Vagina (tissue), 2 donors: ENCODE data around the gene ACSL3.

Experiments
- POLR2AphosphoS5 ChIP-seq, 2 donors: sonication (generic); formaldehyde crosslinking; IDR thresholded peaks; one replicate each; pipeline ENCODE4 v1.9.0; 2017; ENCODE audit warnings: antibody characterized with exemption in 2 of 2, mild to moderate bottlenecking in 2 of 2, low read depth in 1 of 2; ENCODE audit not compliant: insufficient read depth in 1 of 2
- TF ChIP-seq, protein P1 (sequence below), 3 experiments: fragments of 450-650 bp in 2 of 3; fragments of 200-600 bp in 1 of 3; sonication (generic) in 1 of 3; IDR thresholded peaks; one replicate each; pipeline ENCODE4 v1.5.1; 2017 to 2019; ENCODE audit warnings: antibody characterized with exemption in 3 of 3, mild to moderate bottlenecking in 2 of 3, moderate library complexity in 2 of 3

DNA sequence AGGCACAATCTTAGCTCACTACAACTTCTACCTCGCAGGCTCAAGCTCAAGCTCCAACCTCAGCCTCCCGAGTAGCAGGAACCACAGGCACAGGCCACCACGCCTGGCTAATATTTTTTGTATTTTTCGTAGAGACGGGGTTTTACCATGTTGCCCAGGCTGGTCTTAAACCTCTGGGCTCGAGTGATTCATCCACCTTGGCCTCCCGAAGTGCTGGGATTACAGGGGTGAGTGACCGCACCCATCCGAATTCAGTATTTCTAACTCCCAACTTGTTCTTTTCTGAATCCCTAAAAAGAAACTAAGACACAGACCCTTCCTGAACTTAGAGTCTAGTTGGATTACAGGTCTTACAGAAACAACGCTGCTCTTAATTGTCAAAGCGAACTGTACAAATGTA is 32.3 kb upstream of the ACSL3 start:
- TF ChIP-seq POLR2AphosphoS5 (IDR thresholded peaks at IDR 0.05; ENCODE audit: insufficient read depth in 1 of 2, low read depth in 1 of 2) = no peak
- TF ChIP-seq, protein P1, sequence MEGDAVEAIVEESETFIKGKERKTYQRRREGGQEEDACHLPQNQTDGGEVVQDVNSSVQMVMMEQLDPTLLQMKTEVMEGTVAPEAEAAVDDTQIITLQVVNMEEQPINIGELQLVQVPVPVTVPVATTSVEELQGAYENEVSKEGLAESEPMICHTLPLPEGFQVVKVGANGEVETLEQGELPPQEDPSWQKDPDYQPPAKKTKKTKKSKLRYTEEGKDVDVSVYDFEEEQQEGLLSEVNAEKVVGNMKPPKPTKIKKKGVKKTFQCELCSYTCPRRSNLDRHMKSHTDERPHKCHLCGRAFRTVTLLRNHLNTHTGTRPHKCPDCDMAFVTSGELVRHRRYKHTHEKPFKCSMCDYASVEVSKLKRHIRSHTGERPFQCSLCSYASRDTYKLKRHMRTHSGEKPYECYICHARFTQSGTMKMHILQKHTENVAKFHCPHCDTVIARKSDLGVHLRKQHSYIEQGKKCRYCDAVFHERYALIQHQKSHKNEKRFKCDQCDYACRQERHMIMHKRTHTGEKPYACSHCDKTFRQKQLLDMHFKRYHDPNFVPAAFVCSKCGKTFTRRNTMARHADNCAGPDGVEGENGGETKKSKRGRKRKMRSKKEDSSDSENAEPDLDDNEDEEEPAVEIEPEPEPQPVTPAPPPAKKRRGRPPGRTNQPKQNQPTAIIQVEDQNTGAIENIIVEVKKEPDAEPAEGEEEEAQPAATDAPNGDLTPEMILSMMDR (IDR thresholded peaks at IDR 0.05) = no peak
